GM12878 (cell line): ENCODE results near the gene LMAN1L.

Experiments
- CREM ChIP-seq: IDR thresholded peaks from 2 replicates; pipeline ENCODE4 v1.6.1; 2014; ENCODE audit warnings: antibody characterized with exemption, low read depth
- CTCF ChIP-seq, 3 experiments: IDR thresholded peaks in 2 of 3; conservative IDR thresholded peaks in 1 of 3; 2 replicates each; pipeline ENCODE4 v1.5.1; 2011; ENCODE audit warnings: low read depth in 3 of 3, low read length in 3 of 3, mild to moderate bottlenecking in 3 of 3, control low read depth in 2 of 3, moderate library complexity in 2 of 3, inconsistent platforms in 1 of 3, mixed read lengths in 1 of 3; ENCODE audit not compliant: control insufficient read depth in 2 of 3, insufficient read depth in 1 of 3; ENCODE audit errors: extremely low read depth in 1 of 3
- DPF2 ChIP-seq: fragments of 450-650 bp; IDR thresholded peaks from 2 replicates; pipeline ENCODE4 v1.6.1; 2017; ENCODE audit warnings: mild to moderate bottlenecking
- EED ChIP-seq: sonication (generic); IDR thresholded peaks from 2 replicates; pipeline ENCODE4 v1.6.1; 2016; ENCODE audit warnings: antibody characterized with exemption, low read depth
- EP300 ChIP-seq, 2 experiments: fragments of 150-350 bp in 1 of 2; IDR thresholded peaks; 2 replicates each; pipeline ENCODE4 v1.6.1; 2011 to 2012; ENCODE audit warnings: low read depth in 2 of 2, low read length in 2 of 2, borderline replicate concordance in 1 of 2, improper control_type of control experiment in 1 of 2, inconsistent platforms in 1 of 2; ENCODE audit not compliant: control insufficient read depth in 1 of 2
- ETV6 ChIP-seq, 2 experiments: fragments of 450-650 bp in 1 of 2; IDR thresholded peaks in 1 of 2; conservative IDR thresholded peaks in 1 of 2; 2 replicates each; pipeline ENCODE4 v1.6.1; 2014; ENCODE audit warnings: antibody characterized with exemption in 1 of 2, borderline replicate concordance in 1 of 2, low read depth in 1 of 2, mild to moderate bottlenecking in 1 of 2, moderate library complexity in 1 of 2
- MXI1 ChIP-seq: fragments of 150-350 bp; IDR thresholded peaks from 2 replicates; pipeline ENCODE4 v1.6.1; 2011; ENCODE audit warnings: low read depth, mild to moderate bottlenecking, inconsistent platforms, low read length, improper control_type of control experiment
- POLR2AphosphoS5 ChIP-seq: IDR thresholded peaks from 2 replicates; pipeline ENCODE4 v1.6.1; 2011; ENCODE audit warnings: mild to moderate bottlenecking, low read length, inconsistent platforms
- STAT1 ChIP-seq: fragments of 450-650 bp; conservative IDR thresholded peaks from 2 replicates; pipeline ENCODE4 v1.6.1; 2014; ENCODE audit warnings: antibody characterized with exemption, mild to moderate bottlenecking
- TAF1 ChIP-seq: IDR thresholded peaks from 2 replicates; pipeline ENCODE4 v1.6.1; 2011; ENCODE audit warnings: mild to moderate bottlenecking, low read depth, low read length, borderline replicate concordance
- TCF7 ChIP-seq: IDR thresholded peaks from 2 replicates; pipeline ENCODE4 v1.6.1; 2014; ENCODE audit warnings: antibody characterized with exemption, borderline replicate concordance
- USF2 ChIP-seq: IDR thresholded peaks from 2 replicates; pipeline ENCODE4 v1.6.1; 2011; ENCODE audit warnings: low read depth, low read length, improper control_type of control experiment, borderline replicate concordance
- ZNF207 ChIP-seq: fragments of 450-650 bp; IDR thresholded peaks from 2 replicates; pipeline ENCODE4 v1.6.1; 2014; ENCODE audit warnings: antibody characterized with exemption, mild to moderate bottlenecking, borderline replicate concordance

GRCh38 chr15:74809242-74809641, 3.4 kb upstream of the LMAN1L start:
- TF ChIP-seq USF2, result no peak
- no peak for TF ChIP-seq ETV6 (conservative IDR thresholded peaks at IDR 0.05 in 1 of 2, IDR thresholded peaks at IDR 0.05 in 1 of 2; ENCODE audit: borderline replicate concordance in 1 of 2, low read depth in 1 of 2)
- TF ChIP-seq TAF1, result no peak
- TF ChIP-seq CTCF (IDR thresholded peaks at IDR 0.05 in 2 of 3, conservative IDR thresholded peaks at IDR 0.05 in 1 of 3; ENCODE audit: control insufficient read depth in 2 of 3, extremely low read depth in 1 of 3, insufficient read depth in 1 of 3, low read depth in 3 of 3, low read length in 3 of 3), result no peak
- TF ChIP-seq DPF2, result no peak
- TF ChIP-seq TCF7, result no peak
- TF ChIP-seq CREM, result no peak
- TF ChIP-seq EP300 (IDR thresholded peaks at IDR 0.05; ENCODE audit: borderline replicate concordance in 1 of 2, control insufficient read depth in 1 of 2, low read depth in 2 of 2, low read length in 2 of 2), result no peak
- no peak for TF ChIP-seq POLR2AphosphoS5
- no peak for TF ChIP-seq ZNF207
- TF ChIP-seq MXI1, result no peak
- no peak for TF ChIP-seq EED
- TF ChIP-seq STAT1, result no peak
